NCI-H69 (cell line): ENCODE measurements around the gene NBPF1.
"Not testable (repeated sequence)": the region's sequence is repeated elsewhere in the genome, so short reads cannot be mapped to it uniquely, and the experiment has no call there.

Experiments used
- DNase-seq: peaks from one replicate; lab custom pipeline; 2025; lab: John Stamatoyannopoulos, UW

The NBPF1 gene

DNA sequence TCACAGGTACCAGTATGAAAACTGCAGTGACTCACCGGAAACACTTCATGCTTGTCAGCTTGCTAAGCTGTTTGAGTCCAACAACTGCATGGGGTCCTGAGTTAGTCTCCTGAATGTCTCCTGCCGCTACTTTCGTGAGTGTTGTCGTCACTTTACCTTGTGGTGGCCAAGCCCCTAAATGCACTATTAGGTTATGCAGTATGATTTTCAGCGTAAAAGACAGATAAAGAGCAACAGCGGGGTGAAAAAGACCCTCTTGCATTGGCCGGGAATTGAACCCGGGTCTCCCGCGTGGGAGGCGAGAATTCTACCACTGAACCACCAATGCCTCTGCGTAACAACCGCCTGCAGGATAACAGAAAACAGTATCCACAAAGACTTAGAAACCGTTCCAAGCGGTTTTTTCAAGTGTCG, 67.7 kb downstream of the NBPF1 start:
- DNase-seq = peak; percentile 70

DNA sequence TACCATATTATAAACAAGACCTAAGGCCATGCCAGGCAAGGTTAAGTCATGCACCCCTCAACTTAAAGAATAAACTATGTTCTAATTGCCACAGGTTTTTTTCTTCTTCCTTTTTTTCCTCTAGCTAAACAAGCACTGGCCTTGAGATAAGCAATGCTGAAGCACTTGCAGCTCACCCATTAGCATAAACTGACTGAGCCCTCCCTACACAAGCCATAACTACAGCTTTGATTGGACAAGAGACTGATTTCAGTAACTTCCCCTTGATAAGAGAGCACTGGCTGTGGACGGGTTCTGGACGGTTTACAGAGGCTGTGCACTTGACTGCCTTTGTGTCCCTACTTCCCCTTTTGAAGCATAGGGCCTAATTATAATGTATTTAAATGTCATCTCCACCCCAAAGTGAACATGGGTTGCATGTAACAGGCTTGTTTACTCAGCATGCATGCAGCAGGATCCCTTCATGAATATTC, 72.9 kb downstream of the NBPF1 start:
- not testable (repeated sequence) for DNase-seq

GRCh38 chr1:16537528-16537927, 75.8 kb downstream of the NBPF1 start:
- not testable (repeated sequence) for DNase-seq

DNA sequence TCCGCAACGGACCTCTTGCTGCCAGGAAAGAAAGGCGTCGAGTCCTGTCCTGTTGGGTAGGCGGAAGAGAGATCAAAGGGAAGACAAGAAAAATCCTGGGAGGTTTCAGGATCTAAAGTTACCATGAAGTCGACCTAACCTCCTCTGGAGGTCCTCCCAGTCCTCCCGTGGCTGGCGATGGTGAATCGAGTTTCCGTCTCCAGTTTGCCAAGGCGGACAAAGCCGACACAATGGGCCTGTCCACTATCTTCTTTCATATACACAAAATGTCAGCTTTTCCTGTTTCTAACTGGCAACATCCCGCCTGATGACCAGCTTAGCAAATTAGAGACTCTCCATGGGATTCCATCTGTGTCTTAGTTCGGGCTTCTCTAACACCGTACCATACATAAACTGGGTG, 76.6 kb downstream of the NBPF1 start:
- not testable (repeated sequence) for DNase-seq

GRCh38 chr1:16535898-16536297, 77.5 kb downstream of the NBPF1 start:
- DNase-seq = not testable (repeated sequence)

- DNase-seq = not testable (repeated sequence)
Observed at GRCh38 chr1:16535487-16535886, 77.9 kb downstream of the NBPF1 start.

- peak; percentile 84 for DNase-seq
Observed at GRCh38 chr1:16534829-16535456, 78.4 kb downstream of the NBPF1 start.

GRCh38 chr1:16534239-16534828, 79.0 kb downstream of the NBPF1 start:
- DNase-seq = peak; percentile 42

DNA sequence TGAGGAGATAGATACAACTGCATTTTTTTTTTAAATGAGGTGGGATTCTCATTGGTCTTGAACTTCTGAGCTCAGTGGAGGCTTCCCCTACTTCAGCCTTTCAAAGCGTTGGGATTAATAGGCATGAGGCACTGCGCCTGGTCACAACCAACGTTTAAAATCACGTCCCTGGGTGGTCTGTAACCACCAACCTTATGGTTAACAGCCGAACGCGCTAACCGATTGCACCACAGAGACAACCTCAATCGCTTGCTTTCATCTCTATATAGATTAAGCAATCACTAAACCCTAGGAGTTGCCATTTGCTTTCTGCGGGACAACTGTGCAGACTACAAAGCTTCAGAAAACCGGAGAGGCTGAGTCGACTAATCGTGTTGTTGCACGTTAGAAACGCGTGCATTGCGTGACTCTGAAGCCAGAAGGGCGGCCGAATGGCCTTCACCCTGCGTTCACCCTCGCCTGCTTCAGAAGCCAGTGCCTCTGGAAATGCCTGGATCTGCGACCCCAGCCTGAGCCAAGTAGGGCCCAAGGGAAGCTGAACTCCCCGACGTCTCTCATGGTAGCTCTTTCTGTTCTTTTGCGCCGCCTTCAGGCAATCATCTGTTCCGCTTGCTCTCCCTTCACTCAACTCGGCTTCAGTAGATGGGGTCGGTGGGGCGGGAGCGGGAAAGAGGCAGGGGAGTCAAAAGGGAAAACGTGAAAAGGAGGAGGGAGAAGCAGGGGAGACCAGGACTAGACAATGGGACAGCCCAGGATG, 81.0 kb downstream of the NBPF1 start:
- not testable (repeated sequence) for DNase-seq

- not testable (repeated sequence) for DNase-seq
Observed at GRCh38 chr1:16528338-16528737, 85.0 kb downstream of the NBPF1 start.

DNA sequence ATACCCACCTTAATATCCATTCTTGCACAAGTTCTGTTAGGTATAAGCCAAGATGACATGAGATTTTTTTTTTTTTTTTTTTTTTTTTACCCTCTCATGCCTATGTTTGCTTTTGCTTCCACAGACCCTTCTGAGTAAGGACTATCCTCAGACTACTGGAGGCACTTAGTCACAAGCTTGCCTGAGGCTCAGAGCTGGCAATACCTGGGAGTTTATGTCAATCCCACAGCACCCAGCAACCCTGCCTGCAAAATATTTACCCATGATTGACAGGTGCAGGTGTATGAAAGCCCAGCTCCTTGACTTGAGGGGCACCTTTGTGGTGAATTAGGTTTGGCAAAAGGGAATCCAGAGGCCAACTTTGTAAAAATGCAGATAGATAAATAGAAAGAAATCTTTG, 87.6 kb downstream of the NBPF1 start:
- DNase-seq = not testable (repeated sequence)

- DNase-seq = not testable (repeated sequence)
Observed at GRCh38 chr1:16521679-16522078, 91.7 kb downstream of the NBPF1 start.

GRCh38 chr1:16521288-16521583, 92.1 kb downstream of the NBPF1 start:
- no peak for DNase-seq

- not testable (repeated sequence) for DNase-seq
Observed at GRCh38 chr1:16520435-16521287, 92.7 kb downstream of the NBPF1 start.

GRCh38 chr1:16519255-16519951, 94.0 kb downstream of the NBPF1 start:
- DNase-seq = not testable (repeated sequence)

DNA sequence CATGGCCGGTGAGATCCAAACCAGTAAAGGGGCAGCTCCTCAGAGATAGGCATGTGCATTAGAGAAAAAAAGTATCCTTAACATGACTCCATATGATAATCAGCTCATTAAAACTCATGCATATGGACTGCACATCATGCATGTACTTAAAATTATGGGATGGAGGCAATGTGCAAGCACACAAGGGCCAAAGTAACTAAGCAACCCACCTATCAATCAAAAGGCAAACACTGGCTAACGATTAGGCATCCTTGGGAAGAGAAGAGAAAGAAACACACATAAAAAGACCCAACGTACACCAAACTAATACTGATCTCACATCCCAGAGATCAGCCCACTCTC, 94.5 kb downstream of the NBPF1 start:
- not testable (repeated sequence) for DNase-seq

DNA sequence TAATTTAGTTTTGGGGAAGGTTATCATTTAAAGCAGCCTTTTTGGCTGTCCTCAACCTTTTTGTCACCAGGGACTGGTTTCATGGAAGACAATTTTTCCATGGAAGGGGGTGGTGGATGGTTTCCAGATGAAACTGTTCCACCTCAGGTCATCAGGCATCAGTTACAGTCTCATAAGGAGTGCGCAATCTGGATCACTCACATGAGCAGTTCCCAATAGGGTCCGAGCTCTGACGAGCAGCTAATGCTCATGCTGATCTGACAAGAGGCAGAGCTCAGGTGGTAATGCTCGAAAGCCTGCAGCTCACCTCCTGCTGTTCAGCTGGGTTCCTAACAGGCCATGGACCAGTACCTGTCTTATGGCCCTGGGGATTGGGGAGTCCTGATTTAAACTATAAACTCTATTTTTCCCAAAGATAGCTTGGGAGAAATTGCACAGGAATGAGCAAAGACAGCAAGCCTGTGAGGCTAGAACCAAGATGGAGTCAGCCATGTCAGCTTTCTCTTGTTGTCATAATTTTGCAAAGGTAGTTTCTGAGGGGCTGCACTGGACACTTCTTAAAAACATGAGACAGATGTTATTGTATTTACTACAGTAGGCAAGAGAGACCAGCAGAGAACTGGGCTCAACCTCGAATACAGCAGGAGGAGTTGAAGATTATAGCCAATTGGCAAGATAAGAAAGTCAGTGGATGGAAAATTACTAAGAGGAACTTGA, 96.5 kb downstream of the NBPF1 start:
- not testable (repeated sequence) for DNase-seq

GRCh38 chr1:16514107-16515055, 99.0 kb downstream of the NBPF1 start, which contains the start of gene RNU1-1:
Gene RNU1-1, minus strand, starts transcription at chr1:16514285.
- peak; percentile 81 for DNase-seq

GRCh38 chr1:16513412-16514106, 99.8 kb downstream of the NBPF1 start:
- DNase-seq = peak; percentile 90
